ENCODE results near the gene NRG3. TPM values are rescaled to one million over a fixed set of nuclear protein-coding genes. Genes with fewer than 3 reads are reported as not detected.

NRG3 gene
- polyA plus RNA-seq (2012; ENCODE audit: insufficient read depth, insufficient read length), result not detected

DNA sequence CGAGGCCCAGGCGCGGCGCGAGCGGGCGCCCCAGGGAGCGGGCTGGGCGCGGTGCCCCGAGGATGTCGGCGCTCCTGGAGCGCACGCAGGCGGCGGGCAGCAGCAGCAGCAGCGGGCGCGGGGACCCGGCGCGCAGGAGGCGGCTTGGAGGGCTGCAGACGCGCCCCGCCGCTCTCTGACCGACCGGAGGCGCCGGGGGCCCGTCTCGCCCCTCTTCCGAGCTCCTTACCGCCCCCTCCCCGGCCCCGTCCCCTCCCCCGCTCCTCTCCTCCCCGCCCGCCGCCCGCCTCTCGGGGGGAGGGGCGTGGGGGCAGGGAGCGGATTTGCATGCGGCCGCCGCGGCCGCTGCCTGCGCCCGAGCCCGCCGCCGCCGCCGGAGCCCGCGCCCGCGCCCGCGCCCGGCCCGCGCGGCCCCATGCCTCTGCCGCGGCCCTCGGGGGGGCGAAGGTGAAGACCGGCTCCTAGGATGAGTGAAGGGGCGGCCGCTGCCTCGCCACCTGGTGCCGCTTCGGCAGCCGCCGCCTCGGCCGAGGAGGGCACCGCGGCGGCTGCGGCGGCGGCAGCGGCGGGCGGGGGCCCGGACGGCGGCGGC, at the start of gene NRG3:
NRG3 (plus strand) TSS at position 320 of the 592 bp plus-strand sequence.
- no peak for DNase-seq (ENCODE audit: low read depth, low spot score)
- no peak within 1 kb of the TSS for H3K4me3 ChIP-seq (ENCODE audit: low read length)

GRCh38 chr10:81828251-81828650, 46.7 kb upstream of the NRG3 start:
- H3K4me3 ChIP-seq (ENCODE audit: low read length), result no peak overlapping the region
- DNase-seq (ENCODE audit: low read depth, low spot score), result no peak

DNA sequence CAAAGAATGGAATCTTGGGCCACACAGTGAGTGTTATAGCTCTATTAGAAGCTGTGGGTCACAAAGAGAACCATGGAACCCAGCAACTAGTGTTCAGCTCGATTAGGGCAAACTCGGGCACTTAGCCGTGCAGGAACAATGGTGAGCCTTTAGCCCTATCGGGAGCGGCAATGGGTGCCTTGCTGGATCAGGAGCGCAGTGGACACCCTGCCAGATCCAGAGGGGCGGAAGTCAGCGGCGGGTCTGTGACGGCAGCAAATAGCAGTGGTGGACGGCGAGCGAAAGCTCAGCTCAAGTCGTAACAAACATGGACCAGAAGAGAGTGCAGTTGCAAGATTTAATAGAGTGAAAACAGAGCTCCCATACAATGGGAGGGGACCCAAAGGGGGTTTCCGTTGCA, 43.9 kb upstream of the NRG3 start:
- H3K4me3 ChIP-seq (ENCODE audit: low read length), result no peak overlapping the region
- DNase-seq (ENCODE audit: low read depth, low spot score), result no peak

GRCh38 chr10:81838950-81839349, 36.0 kb upstream of the NRG3 start:
- DNase-seq (ENCODE audit: low read depth, low spot score), result peak; percentile 6
- no peak overlapping the region for H3K4me3 ChIP-seq (ENCODE audit: low read length)

GRCh38 chr10:81843042-81843441, 32.0 kb upstream of the NRG3 start:
- DNase-seq (ENCODE audit: low read depth, low spot score), result no peak
- no peak overlapping the region for H3K4me3 ChIP-seq (ENCODE audit: low read length)

DNA sequence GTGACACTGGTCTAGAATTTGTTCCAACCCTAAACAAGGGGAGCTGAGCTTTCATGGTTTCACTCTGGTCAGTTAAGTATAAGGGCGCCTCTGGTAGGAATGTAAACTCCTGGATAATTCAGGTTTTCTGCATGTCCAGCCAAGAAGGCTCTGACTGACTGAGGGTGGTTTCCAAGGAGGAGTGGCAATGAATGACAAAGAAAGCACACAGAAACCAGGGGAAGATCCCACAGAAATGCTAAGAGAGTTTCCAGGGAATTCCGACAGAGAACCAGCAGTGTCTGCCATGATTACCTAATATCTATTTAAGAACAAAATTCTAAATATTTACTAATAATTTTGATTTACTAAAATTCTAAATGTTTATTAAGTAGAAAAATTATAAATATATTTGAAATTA, 27.3 kb upstream of the NRG3 start:
- DNase-seq (ENCODE audit: low read depth, low spot score), result no peak
- H3K4me3 ChIP-seq (ENCODE audit: low read length), result no peak overlapping the region

GRCh38 chr10:81848514-81848913, 26.5 kb upstream of the NRG3 start:
- no peak for DNase-seq (ENCODE audit: low read depth, low spot score)
- H3K4me3 ChIP-seq (ENCODE audit: low read length), result no peak overlapping the region

GRCh38 chr10:81848931-81849330, 26.1 kb upstream of the NRG3 start:
- DNase-seq (ENCODE audit: low read depth, low spot score), result no peak
- H3K4me3 ChIP-seq (ENCODE audit: low read length), result no peak overlapping the region

DNA sequence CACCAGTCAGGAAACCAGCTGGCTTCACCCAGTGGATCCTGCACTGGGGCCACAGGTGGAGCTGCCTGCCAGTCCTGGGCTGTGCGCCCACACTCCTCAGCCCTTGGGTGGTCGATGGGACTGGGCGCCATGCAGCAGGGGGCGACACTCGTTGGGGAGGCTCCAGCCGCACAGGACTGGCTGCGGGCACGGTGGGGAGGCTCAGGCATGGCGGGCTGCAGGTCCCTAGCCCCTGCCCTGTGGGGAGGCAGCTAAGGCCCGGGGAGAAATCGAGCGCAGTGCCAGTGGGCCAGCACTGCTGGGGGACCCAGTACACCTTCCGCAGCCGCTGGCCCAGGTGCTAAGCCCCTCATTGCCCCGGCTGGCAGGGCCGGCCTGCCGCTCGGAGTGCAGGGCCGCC, 12.4 kb upstream of the NRG3 start:
- H3K4me3 ChIP-seq (ENCODE audit: low read length), result no peak overlapping the region
- DNase-seq (ENCODE audit: low read depth, low spot score), result no peak

DNA sequence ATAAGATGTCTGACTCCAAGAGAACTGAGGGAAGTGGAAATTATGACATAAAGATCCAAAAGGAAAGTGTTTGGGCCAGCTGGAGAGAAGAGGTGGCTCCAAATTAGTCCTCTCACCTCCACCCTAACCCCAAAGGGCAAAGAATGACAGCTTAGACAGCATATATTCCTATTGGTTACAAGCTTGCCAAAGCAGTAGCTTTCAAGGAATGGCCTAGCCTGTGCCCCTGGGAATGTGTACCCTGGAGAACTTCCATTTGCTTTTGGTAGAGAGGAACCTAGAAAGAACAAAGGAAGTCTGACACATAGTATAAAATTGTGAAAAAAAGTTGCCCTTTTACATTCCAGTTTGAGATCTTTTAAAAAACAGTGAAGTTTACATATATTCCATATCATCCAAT, 11.2 kb upstream of the NRG3 start:
- DNase-seq (ENCODE audit: low read depth, low spot score), result no peak
- H3K4me3 ChIP-seq (ENCODE audit: low read length), result no peak overlapping the region

DNA sequence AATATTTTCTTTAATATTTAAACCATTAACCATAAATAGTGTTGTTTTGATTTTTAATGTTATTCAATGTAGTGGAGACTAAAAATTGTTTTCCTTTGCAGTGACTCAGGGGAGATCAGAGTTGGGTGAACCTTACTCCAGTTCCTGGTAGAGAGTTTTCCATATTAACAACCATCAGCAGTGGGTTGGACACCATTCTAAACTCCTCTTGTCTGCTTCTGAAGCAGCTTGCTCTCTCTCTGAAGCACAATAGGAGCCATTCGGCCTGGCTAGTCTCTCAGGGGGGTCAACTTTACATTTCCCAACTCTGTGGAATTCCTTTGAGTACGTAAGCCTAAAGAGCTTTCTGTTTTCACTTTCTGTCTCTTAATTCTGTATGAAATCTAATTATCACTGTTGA, 9.4 kb upstream of the NRG3 start:
- no peak for DNase-seq (ENCODE audit: low read depth, low spot score)
- H3K4me3 ChIP-seq (ENCODE audit: low read length), result no peak overlapping the region

DNA sequence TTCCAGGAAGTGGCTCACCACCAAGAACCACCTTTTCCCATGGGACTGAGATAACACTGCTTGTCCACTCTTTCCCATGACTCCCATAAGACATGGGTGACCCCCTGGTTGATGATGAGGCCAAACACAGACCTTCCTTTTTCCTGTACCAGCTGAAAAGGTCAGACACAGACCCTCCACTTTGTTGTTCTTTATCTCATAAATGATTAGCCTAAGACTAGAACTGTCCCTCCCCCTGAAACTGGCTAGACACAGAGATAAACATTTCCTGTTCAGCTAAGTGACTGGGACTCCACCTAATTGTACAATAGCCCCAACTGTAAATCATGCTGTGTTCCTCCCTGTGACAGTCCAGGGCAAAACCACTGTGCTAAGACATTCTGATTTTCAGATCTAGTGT, 8.2 kb upstream of the NRG3 start:
- no peak for DNase-seq (ENCODE audit: low read depth, low spot score)
- H3K4me3 ChIP-seq (ENCODE audit: low read length), result no peak overlapping the region

DNA sequence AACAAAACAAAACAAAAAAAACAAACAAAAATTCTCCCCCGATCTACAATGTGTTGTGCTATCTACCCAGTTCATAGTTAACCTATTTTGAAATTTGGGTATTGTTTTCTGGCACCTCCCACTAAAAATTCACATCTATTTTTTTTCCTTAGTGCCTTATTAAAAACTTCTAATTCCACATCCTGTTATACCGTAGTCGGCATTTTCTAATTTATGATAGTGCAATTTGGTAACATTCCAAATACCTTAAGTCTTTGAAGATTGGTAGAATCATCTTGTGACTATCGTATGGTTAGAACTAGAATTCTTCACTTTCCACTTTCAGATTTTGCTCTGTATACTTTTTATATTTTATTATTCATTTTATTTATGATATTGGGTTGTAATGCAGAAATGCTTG, 4.5 kb upstream of the NRG3 start:
- DNase-seq (ENCODE audit: low read depth, low spot score), result no peak
- H3K4me3 ChIP-seq (ENCODE audit: low read length), result no peak overlapping the region

DNA sequence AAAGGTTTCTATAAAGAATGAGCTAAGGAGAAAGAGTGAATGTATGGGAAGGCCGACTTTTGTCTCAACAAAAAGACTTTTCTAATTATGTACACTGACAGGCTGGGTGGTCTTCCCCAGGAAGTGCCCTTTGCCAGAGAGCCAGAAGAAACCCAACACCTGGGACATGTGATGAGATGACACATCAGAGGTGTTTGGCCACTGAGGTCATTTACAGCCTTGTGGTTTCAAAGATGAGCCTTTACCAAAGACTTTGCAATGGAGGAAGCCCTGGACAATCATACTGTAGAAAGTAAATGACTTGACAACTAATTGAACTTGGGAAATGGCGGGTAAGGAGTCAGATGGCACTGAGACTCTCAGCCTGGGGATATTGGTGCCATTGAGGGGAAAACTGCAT, 3.4 kb upstream of the NRG3 start:
- no peak for DNase-seq (ENCODE audit: low read depth, low spot score)
- no peak overlapping the region for H3K4me3 ChIP-seq (ENCODE audit: low read length)

GRCh38 chr10:81872206-81872862, 2.7 kb upstream of the NRG3 start:
- no peak overlapping the region for H3K4me3 ChIP-seq (ENCODE audit: low read length)
- DNase-seq (ENCODE audit: low read depth, low spot score), result no peak

GRCh38 chr10:81873231-81873931, 1.6 kb upstream of the NRG3 start:
- H3K4me3 ChIP-seq (ENCODE audit: low read length), result no peak overlapping the region
- DNase-seq (ENCODE audit: low read depth, low spot score), result no peak

- no peak for DNase-seq (ENCODE audit: low read depth, low spot score)
- no peak overlapping the region for H3K4me3 ChIP-seq (ENCODE audit: low read length)
Measured at GRCh38 chr10:81873932-81874816, 820 bp upstream of the NRG3 start.

DNA sequence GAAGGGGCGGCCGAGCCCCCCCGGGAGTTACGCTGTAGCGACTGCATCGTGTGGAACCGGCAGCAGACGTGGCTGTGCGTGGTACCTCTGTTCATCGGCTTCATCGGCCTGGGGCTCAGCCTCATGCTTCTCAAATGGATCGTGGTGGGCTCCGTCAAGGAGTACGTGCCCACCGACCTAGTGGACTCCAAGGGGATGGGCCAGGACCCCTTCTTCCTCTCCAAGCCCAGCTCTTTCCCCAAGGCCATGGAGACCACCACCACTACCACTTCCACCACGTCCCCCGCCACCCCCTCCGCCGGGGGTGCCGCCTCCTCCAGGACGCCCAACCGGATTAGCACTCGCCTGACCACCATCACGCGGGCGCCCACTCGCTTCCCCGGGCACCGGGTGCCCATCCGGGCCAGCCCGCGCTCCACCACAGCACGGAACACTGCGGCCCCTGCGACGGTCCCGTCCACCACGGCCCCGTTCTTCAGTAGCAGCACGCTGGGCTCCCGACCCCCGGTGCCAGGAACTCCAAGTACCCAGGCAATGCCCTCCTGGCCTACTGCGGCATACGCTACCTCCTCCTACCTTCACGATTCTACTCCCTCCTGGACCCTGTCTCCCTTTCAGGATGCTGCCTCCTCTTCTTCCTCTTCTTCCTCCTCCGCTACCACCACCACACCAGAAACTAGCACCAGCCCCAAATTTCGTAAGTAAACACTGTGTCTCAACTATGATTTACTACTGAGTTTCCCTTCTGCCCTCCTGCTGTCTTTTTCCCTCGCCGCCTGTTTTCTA, 666 bp downstream of the NRG3 start:
- H3K4me3 ChIP-seq (ENCODE audit: low read length), result no peak overlapping the region
- DNase-seq (ENCODE audit: low read depth, low spot score), result no peak
